Colon (tissue), 2 donors: ENCODE measurements around the gene SEPTIN2.
"Not testable (repeated sequence)": the region's sequence is repeated elsewhere in the genome, so short reads cannot be mapped to it uniquely, and the experiment has no call there.

Experiments used
- FAIRE-seq: peaks from 2 replicates; lab custom pipeline; 2012; peaks lifted over from hg19 to GRCh38; lab: Jason Lieb, UNC
- donor health status: control.
- donor health status: control.

Gene SEPTIN2

DNA sequence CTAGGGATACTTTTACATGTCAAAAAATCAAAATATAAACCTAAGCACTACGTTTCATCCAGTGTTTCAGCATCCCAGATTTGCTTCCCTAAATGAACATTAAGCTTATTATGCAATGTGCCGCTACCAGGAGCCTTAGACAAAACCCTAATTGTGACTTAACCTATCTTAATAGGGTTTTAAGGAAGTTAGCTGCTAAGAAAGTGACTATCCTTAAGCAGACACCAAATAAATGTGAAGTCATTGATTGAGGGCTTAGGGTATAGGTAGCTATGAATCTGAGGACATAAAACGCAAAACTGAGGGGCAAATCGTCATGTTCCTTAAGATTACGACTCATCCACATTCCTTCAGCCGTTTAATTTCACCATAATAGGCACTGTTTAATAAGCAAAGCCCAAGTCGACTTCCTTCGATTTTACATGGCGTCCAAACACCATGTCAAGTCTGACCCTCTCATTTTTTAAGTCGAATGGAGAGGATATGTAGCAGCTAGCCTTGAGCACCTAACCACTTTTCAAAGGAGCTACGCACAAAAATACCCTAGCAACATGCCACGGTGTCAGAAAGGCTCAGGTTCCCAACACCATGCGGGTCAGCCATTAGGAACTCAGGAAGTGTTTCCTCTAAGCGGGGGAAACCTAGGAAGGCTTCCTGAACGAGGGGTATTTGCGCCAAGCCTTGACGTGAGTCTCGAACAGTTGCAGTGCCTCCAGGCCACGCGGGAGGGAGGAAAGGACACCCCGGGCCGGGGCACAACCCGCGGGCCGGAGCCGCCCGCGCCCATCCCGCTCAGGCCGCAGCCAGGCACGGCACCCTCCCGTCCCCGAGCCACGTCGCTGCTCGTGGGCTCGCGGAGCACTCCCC lies 1.3 kb upstream of the SEPTIN2 start:
- FAIRE-seq, result no peak

DNA sequence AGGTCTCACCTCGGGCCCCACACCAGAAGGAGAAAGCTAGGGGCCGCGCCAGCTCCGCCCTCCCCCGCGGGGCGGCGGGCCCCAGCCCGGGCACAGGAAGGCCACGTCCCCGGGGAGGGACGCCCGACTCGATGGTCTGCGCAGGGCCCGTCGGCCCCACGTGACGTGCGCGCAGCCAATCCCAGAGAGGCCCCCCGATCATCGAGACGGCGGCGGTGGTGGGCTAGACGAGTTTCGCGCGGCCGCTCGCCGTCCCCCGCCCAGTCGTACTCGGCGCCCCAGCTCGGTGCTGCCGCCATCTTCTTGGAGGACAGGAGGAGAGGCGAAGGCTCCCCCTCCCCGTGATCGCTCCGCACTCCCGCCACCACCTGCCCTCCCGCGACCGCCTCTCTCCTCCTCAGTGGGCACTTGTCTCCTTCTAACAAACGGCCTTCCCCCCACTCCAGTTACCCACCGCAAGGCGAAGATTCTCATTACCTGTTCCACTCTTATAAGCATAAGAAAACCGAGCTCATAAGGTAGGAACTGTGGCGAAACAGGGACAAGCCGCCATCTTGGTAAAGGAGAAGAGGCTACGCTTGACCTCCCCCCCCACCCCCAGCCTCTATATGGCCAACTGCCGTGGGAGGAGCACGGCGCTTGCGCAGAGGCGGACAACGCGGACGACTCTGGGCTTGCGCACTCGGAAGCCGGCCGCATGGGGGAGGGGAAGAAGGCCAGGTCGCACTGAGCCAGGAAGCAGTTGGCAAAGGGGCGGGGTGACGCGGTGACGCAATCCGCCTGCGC lies 439 bp upstream of the SEPTIN2 start, which contains the start of gene HDLBP:
TSS of gene HDLBP (minus strand) at position 580 of the 786 bp plus-strand sequence. CDS start 48,803 bp downstream, outside the sequence.
- FAIRE-seq, result no peak

DNA sequence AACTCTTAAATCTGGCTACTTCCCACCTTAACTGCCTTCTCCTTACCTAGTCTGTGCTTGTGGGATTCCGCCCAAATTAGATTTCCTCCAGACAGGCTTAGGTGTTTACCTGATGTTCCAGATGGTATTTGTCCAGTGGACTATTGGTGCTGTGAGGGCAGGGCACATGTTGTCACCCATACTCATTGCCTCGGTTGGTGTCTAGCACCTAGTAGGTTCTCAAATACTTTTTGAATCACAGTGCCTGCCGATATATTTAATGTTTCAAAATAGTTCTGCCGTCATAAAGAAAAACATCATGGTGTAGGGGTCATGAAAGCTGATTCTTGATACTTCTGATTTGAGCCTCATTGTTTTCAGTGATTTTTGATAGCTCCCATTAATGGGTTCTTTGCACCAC lies 1.1 kb downstream of the SEPTIN2 start:
- no peak for FAIRE-seq

DNA sequence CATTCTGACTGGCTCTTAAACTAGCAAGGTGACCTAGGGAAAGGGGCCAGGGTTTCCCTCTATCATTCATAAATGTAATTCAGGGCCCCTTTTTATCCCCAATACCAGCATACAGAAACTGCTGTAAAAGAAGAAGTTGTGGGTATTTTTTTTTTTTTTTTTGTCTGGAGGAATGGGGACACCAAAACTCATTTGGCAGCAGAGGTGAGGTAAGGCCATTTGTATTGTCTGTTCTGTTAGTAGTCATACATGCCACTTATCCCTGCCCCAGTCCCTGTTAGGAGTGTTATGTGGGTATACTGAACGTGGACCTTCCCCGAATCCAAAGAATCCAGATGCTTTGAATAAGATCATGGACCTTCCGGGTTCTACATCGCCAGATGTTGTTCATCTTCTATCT lies 1.7 kb downstream of the SEPTIN2 start:
- FAIRE-seq, result no peak

DNA sequence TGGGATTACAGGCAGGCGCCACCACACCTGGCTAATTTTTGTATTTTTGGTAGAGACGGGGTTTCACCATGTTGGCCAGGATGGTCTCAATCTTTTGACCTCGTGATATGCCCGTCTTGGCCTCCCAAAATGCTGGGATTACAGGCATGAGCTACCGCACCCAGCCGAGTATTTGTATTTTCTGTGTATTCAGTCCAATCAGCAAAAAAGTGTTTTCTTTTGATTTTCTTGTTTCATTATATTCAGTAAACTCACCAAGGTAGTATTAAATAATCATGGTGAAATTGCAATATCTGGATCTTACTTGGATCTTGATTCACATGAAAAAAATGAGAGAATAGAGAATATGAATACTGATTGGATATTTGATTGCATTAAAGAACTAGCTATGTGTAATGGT lies 3.1 kb downstream of the SEPTIN2 start:
- not testable (repeated sequence) for FAIRE-seq

DNA sequence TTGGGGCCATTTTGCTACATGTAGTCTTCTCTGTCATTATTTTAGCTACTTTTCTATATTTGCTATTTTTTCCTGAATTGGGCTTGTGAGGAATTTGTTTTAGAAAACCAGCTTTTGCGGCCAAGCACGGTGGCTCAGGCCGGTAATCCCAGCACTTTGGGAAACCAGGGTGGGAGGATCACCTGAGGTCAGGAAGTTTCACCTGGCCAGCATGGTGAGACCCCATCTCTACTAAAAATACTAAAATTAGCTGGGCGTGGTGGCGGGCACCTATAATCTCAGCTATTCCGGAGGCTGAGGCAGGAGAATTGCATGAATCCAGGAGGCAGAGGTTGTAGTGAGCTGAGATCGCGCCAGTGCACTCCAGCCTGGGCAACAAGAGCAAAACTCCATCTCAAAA lies 4.7 kb downstream of the SEPTIN2 start:
- FAIRE-seq, result no peak

DNA sequence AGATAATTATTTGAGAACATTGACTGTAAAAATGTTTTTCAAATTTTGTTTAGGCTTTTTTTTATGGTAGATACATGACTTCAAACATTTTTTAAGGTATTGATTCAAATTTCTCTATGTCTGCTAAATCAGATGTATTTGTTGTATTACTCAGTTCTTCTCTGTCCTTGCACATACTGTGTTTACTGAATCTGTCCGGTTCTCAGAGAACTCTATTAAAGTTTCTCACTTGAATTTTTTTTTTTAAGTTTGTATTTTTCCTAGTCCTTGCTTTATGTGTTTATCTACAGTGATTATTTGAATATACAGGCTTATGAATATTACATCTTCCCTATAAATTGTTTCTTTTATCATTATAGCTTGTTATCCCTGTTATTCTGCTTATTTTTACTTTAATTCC lies 5.3 kb downstream of the SEPTIN2 start:
- FAIRE-seq, result no peak

DNA sequence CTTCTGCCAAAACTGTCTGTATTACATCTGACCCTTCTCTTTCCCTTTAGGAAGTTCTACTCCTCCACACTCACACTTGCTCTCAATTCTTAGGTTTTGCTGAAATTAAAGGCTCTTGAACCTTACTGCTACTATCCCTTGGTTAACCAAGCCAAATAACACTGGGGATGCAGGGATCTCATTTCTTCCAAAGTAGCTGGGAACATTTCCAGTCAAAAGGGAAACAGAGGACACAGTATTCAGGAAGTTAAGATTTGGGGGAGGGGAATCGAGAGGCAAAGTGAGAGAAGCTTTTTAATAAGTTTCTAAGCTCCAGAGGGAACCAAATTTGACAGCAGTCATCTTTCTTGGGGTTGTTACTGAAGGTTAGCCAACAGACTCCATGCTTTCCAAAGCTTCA lies 6.2 kb downstream of the SEPTIN2 start:
- no peak for FAIRE-seq

DNA sequence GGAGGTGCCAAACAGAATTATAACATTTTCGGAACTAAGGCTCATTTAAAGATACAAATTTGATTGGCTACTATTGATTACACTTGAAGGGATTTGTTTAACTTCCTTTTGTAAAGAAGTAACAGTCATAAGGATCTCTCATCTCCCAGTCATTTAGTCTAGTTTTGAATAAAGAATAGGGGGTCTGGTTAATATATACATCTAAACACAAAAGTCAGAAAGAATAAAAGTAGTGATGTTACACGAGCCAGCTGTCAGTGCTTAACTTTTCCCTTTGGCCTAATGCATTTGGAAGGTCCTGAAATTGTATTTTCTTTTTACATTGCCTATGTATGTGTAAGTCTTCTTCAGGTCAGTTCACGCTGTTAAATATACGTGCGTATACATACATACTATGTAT lies 8.1 kb downstream of the SEPTIN2 start:
- no peak for FAIRE-seq

DNA sequence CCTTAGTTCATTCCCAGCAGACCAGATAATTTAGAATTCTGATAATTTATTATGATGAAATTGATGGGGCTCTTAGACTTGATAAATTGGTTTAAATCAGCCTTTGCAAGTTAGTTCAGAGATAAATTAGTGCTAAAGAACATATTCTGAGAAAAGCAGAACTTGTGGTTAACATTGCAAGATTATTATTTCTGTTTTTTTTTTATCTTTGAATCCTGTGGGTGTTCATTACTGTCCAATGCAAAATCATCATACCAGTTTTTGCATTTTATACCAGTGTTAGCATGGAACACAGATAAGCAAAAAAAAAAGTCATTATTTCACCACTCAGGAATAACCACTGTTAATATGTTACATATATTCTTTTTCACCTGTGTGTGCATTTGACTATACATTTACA lies 9.1 kb downstream of the SEPTIN2 start:
- FAIRE-seq, result no peak

DNA sequence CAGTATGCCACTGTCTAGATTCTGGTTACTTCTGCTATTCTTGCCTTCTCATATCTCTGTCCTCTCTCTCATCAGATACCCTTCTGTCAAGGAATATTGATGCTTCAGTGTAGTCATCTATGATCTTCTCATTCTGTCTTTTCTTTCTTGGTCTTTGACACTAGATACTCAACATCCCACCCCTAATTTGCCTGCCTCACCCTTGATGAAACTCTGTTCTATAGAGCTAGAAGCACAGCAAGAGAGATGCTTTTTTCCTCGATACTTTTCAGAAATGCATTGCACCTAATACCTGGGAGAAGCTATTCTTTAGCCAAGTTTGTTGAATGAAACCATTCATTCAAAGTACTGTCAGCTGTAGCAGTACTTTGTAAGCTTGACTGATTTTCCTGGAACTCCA lies 9.5 kb downstream of the SEPTIN2 start:
- no peak for FAIRE-seq

DNA sequence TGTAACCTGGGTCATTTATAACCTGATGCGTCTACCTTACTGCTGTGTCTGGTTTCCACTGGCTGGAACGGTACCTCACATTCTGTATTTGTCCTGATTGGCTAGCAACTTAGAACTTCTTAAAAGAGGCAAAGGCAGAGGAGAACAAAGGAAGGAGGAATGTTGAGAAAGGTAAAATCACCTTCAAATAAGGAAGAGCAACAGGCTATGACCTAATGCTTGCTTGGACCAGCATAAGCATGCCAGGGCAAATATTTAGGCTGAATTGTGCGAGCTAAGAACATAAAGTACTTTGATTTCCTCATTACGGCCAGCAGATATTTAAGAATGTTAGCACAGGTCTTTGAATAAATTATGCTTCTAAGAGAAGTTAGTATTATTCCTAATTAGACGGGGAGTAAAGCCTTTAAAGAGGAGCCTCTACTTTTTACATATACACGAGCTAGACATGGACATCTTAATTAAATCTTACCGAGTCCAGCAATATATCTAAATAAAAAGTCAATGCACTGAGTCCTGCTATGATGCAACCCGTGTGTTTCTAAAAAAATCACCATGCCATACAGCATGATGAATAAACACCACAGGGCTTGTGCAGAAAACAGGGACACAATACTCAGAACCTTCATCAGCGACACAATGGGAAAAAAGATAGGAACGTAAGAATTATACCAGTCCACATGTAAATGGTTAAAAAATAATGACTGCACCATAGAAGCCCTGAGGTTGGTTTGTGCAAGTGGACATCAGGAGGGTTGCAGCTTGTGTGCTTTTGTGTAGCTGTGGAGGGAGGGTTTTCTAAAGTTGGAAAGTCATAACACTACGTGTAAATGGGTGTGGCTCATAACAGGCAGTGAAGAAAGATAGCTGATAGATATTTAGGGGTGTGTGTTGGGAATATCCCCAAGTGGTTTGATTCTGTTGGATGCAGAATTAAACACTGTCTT lies 14.2 kb downstream of the SEPTIN2 start:
- FAIRE-seq, result no peak

DNA sequence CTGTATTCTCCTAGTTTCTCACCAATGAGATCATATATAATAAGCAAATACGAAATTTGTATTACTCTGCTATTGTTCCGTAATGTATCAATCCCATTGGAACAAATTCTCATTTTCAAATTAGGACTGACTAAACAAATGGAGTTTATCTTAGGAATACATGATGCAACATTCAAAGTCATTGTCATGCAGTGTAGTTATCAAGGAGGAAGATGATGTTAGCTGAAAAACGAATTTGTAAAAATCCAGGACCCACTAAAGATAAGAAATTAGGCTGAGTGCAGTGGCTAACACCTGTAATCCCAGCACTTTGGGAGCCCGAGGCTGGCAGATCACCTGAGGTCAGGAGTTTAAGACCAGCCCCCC lies 14.9 kb downstream of the SEPTIN2 start:
- FAIRE-seq, result no peak

DNA sequence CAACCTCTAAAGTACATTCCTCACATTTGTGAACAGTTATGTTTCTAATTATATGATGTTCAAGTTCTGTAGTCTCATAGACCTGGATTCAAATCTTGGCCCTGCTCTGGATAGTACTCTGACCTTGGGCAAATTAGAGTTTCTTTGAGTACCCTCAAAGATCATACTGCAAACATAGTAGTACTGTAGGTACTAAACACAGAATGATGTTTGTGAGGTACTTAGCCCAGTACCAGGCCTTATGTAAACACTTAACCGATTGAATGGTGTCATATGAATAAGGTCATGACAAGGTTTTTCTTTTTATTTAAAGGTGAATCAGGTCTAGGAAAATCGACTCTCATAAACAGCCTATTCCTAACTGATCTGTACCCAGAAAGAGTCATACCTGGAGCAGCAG lies 19.1 kb downstream of the SEPTIN2 start:
- FAIRE-seq, result no peak

DNA sequence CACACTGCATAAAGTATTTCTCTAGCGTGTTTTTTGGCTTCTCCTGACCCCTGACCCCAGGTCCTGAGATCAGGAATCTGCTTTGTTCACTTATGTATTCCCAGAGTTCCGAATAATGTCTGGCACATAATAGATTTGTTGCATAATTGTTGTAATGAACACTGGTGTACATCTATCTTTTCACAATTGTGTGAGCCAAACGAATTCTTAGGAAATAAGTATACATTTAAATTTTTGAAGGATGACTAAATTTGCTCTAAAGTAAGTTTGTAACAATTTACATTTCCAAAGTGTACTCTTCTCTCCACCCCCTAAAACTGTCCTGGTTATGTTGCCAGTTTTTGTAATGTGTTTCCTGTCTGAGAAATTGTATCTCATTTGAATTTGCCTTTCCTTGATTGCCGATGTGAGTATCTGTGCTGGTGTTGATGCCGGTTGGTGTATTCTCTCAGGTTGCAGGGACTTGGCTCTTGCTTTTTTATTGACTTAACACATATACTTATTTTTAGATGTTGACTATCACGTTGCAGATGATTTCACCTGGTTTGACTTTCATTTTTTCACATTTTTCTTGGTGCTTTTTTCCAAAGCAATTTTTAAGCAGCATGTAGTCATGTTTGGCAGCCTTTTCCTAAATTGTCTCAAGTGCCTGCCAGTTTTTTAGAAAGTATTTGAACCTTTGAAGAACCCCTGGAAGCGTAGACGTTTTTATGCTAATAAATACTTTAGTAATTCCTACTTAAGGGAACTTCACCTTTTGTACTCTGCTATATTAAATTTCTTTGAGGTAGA lies 24.3 kb downstream of the SEPTIN2 start:
- FAIRE-seq, result no peak

DNA sequence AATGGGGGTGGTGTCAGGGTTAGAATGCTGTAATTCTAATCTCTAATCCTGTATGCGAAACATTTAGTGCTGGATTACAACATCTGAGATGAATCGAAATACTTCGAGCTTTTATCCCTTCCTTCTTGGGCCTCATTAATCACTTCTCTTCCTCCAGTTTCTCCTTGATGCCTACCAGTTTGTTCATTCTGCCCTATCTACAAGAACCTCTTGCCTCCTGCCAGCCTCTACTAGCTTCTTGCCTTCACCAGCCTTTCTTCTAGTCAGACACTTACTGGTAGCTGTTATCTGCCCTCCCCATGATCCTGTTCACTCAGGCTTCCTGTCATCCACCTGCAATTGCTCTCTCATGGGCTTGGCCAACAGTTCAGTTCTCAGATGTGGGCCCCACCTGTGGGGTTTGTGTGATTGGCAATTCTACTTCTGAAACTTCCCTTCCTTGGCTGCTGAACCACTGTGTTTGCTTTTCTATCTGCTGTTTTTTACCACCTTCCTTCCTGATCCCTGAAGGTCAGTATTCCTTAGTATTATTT lies 25.0 kb downstream of the SEPTIN2 start:
- FAIRE-seq, result no peak

DNA sequence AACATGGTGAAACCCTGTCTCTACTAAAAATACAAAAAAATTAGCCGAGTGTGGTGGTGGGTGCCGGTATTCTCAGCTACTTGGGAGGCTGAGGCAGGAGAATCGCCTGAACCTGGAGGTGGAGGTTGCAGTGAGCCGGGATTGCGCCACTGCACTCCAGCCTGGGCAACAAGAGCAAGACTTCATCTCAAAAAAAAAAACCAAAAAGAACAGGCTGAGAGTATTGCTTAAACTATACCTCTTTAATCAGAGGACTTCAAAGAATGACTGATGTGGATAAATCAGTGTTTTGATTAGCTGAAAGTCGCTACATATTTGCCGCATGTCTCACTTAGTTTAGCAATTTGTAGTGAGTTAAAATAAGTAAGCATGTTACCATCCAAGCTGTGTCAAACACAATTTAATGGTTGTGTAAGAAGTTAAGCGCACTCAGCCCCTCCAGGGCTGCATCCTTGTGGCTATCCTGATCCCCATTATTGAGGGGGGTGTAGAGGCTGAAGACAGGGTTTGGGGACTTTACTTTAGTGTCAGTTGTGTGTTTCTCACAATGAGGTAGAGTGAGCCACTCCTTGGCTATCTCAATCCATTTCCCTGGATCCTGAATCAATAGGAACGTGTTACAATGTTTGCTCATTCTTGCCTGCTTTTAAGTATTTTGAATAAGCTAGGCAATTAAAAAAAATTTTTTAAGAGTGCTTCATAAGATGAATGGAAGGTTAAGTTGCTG lies 29.4 kb downstream of the SEPTIN2 start:
- FAIRE-seq, result no peak

DNA sequence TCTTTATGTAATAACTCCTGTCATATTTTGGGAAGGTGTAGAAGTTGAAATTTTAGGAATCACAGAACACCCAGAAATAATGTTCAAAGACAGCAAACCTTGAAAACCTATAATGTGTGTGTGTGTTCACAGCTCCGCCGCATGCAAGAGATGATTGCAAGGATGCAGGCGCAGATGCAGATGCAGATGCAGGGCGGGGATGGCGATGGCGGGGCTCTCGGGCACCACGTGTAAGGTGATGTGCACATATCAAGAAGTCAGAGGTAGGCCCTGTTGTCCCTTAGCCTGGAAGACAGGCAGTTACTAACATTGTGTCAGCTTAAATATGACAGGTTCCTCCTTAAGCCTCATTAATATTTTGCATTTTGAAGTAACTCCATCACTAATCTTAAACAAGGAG lies 34.2 kb downstream of the SEPTIN2 start:
- no peak for FAIRE-seq

DNA sequence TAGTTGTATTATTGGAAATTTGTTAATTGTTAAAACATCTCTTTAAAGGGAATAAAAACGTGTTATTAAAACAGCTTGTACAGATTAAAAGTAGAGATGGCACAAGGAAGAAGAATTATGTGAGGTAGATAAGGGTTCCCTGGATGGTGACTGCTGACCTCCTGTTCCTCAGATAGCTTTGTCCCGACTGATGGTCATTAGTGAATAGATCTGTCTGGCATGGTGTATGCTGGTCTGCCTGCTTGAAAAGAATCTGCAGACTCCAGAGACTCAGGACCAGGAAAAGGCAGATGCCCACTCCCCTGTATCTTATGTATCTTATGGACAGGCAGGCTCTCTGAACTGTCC lies 34.8 kb downstream of the SEPTIN2 start:
- no peak for FAIRE-seq

DNA sequence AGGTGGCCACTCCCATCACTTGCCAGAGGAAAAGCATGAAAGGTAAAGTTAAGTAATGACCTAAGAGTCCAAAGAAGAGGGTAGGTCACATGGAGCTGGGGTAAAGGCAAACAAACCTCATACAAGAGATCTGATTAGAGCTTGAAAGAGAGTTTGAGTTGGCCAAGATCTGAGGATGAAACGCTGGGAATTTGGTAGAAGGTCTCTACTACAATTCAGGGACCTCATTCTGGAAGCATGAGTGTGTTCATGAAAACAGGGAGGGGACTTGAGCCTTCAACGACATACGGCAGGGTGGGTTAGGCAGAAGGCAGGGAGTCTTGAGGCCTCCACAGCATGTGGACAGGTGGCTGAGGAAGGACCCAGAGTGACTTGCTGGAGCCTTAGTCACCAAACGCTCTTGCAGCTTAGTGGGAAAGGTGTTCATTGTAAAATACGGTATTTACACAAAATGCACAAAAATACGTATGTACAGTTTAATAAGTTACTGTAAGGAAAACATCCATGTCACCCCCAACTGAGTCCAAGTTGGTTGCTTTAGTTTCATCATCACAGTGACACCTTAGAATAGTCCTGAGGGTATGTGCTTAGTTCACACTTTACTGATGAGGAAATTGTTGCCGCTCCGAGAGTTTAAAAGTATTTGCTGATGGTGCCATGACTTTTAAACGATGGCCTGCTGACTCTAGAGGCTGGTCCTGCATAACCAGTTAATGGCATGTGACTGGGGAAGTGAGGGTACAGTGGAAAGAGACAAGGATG lies 35.3 kb downstream of the SEPTIN2 start:
- FAIRE-seq, result no peak
